ENCODE measurements around the gene NUDCD3.

The NUDCD3 gene

DNA sequence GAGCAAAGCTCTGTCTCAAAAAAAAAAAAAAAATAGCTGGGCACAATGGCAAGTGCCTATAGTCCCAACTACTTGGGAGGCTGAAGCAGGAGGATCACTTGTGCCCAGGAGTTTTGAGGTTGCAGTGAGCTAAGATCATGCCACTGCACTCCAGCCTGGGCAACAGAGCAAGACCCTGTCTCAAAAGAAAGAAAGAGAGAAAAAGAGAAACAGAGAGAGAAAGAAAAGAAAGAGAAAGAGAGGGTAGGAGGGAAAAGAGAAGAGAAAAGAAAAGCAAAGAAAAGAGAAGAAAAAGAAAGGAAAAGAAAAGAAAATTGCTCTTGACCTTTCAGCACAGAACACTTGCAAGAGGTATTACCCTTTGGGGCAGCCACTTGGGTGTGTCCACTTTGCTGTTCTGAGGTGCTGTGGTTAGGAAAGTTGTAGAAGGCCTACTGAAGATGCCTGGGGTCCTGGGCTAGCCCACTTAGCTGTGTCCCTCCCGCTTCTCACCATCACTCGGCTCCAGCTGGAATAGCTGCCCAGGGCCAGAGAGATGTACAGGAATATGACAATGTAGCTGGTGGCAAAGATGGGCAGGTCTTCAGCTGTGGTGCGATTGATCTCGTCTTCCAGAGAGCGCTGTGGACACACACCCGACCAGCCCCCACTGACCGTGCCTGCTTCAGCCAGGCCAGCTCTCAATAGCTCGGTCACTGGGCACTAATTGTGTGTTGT is 45.0 kb upstream of the NUDCD3 start:
- no peak overlapping the region for H3K27ac ChIP-seq
- TF ChIP-seq, protein P1, sequence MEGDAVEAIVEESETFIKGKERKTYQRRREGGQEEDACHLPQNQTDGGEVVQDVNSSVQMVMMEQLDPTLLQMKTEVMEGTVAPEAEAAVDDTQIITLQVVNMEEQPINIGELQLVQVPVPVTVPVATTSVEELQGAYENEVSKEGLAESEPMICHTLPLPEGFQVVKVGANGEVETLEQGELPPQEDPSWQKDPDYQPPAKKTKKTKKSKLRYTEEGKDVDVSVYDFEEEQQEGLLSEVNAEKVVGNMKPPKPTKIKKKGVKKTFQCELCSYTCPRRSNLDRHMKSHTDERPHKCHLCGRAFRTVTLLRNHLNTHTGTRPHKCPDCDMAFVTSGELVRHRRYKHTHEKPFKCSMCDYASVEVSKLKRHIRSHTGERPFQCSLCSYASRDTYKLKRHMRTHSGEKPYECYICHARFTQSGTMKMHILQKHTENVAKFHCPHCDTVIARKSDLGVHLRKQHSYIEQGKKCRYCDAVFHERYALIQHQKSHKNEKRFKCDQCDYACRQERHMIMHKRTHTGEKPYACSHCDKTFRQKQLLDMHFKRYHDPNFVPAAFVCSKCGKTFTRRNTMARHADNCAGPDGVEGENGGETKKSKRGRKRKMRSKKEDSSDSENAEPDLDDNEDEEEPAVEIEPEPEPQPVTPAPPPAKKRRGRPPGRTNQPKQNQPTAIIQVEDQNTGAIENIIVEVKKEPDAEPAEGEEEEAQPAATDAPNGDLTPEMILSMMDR (conservative IDR thresholded peaks at IDR 0.05): no peak

DNA sequence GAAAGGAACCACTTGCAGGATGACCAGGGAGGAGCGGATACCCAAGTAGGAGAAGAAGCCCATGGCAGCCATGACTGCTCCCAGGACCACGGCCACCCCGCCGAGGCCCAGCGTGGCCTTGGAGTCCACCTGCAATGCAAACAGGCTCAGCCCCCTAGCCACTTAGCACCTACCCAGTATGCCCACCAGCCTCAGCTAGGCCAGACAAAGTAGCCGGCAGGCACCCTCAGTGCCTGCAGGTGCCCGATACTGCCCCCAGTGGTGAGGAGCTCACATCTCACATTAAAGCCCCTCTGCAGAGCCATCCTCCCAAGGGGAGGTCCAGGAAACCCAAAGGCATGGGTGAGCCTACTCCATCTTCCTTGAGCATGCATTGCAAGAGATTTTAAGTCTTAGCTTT is 44.0 kb upstream of the NUDCD3 start:
- TF ChIP-seq, protein P1 (conservative IDR thresholded peaks at IDR 0.05): peak; percentile 55
- H3K27ac ChIP-seq: no peak overlapping the region

DNA sequence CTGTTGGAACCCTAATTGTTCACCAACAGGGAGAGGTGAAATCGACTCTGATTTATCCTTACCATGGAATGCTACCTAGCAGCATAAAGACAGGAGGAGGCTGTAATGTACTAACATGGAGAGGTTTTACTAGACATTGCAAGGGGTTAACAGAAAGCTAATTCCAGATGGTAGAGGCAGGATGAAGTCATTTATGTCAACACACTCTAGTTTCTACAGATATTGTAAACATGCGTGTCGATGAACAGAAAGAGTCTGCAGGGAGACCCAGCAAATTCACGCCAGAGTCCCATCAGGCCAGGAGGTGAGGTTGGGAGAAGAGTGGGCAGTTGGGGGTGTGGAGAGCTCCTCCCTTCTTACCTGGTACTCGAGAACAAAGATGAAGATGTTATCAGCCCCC is 43.6 kb upstream of the NUDCD3 start:
- no peak overlapping the region for H3K27ac ChIP-seq
- TF ChIP-seq, protein P1 (conservative IDR thresholded peaks at IDR 0.05): no peak

DNA sequence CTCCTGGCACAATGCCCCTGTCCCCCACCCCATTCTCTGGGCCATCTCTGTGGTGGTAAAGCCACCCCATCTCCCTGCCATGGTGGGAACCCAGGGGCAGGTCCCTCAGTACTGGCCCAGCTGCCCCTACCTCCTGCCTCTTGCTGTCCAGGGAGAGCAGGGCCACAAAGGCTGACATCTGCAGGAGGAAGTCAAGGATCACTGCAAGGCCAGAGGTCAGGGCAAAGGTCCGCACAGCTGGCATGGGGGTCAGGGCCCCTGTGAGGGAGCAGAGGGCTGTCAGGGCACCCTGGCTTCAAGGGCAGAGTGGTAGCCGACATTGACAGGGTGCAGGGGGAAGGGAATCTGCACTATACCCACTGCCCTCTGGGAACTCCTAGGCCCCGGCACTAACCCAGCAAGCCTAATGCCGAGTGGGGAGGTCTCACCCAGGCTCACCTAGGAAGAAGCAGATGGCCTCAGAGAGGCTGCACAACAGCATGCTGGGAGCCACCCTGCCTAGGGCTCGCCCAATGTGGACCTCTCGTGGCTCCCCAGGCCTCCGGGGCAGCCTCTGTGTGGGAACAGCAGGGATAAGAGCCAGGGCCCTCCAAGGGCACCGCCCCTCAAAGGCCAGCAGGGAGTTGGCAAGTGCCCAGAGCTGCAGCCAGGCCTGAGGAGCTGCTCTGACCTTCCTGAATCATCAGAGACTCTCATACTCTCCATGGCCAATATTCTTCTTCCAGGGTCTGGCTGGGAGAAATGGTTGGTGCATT is 43.0 kb upstream of the NUDCD3 start:
- H3K27ac ChIP-seq: no peak overlapping the region
- TF ChIP-seq, protein P1 (conservative IDR thresholded peaks at IDR 0.05): no peak

DNA sequence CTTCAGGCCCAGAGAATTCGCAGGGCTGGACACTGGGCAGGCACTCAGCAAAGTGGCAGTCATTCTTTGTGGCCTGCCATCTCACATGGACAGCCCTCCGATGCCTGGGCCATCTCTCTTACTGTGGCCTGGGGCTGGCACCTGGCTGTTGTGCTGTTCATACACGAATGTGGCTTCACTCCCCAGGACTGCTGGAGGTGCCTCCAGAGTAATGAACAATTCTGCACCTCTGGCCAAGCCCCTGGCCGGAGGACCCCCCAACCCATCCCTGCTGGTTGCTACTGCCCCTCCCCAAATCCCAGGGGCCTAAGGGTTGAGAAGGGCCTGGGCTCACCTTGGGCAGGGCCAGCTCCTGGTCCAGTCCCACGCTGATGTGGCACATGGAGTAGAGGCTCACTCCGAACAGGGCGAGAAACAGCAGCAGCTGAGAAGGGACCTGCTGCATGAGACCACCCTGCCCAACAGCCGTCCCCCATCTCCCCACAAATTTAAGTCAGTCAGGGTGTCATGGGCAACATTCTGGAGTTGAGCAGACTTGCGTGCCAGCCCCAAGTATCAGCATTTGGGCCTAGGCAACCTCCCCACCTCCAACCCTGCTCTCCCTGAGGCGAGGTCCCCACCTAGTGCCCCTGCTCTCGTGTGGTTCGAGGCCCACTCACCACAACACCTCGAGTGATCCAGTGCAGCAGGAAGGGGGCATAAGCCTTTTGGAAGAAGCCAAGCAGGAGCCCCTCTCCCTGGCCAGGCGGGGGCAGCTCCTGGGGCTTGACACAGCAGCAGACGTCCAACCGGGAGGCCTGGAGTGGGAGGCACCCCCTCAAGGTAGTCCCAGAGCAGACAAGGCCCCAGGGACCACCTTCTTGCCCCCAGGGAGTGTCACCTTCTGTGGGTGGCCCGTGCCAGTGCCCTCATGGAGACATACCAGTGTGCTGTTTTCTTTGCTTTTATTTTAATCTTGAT is 41.2 kb upstream of the NUDCD3 start:
- TF ChIP-seq, protein P1 (conservative IDR thresholded peaks at IDR 0.05): no peak
- H3K27ac ChIP-seq: no peak overlapping the region; the same call in 1 of the 2 replicates

DNA sequence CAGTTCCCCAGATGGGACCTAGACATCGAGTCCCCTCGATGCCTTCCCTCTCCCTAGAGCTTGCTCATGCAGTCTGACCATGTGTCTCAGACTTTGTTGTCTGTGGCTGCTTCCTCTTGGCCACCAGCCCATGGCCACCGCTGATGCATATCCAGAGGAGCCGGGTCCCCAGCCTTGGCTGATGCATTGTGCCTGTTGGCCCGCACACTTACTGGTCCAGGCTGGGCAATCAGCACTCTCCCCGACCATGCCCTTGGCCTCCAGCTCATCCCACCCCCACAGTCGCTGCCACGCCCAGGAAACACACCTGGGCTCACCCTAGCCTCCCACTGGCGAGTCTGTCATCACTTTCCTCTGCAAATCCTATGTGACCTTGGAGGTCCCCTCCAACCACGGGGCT is 40.5 kb upstream of the NUDCD3 start:
- H3K27ac ChIP-seq: no peak overlapping the region; the same call in 1 of the 2 replicates
- TF ChIP-seq, protein P1 (conservative IDR thresholded peaks at IDR 0.05): no peak
